ENCODE measurements around the gene ZBTB4.

DNA sequence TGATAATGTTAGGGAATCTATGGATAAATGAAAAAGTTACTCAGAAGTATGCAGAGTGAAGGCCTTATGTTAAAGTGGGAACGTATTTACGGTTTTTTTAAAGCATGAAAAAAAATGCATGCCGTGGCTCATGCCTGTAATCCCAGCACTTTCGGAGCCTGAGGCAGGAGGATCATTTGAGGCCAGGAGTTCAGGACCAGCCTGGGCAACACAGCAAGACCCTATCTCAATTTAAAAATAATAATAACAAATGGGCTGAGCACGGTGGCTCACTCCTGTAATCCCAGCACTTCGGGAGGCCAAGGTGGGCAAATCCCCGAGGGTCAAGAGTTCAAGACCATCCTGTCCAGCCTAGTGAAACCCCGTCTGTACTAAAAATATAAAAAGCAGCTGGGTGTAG is 10.7 kb upstream of the ZBTB4 start:
- TF ChIP-seq, protein P1, sequence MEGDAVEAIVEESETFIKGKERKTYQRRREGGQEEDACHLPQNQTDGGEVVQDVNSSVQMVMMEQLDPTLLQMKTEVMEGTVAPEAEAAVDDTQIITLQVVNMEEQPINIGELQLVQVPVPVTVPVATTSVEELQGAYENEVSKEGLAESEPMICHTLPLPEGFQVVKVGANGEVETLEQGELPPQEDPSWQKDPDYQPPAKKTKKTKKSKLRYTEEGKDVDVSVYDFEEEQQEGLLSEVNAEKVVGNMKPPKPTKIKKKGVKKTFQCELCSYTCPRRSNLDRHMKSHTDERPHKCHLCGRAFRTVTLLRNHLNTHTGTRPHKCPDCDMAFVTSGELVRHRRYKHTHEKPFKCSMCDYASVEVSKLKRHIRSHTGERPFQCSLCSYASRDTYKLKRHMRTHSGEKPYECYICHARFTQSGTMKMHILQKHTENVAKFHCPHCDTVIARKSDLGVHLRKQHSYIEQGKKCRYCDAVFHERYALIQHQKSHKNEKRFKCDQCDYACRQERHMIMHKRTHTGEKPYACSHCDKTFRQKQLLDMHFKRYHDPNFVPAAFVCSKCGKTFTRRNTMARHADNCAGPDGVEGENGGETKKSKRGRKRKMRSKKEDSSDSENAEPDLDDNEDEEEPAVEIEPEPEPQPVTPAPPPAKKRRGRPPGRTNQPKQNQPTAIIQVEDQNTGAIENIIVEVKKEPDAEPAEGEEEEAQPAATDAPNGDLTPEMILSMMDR (IDR thresholded peaks at IDR 0.05; ENCODE audit: borderline replicate concordance, extremely low read depth, low read length, poor library complexity, severe bottlenecking) = no peak
- no peak for TF ChIP-seq EZH2 (IDR thresholded peaks at IDR 0.05; ENCODE audit: borderline replicate concordance, low read depth, low read length, severe bottlenecking)
